HG03520 (cell line): ENCODE data around the gene UBR1.
"Not testable (repeated sequence)": the region's sequence is repeated elsewhere in the genome, so short reads cannot be mapped to it uniquely, and the experiment has no call there.

Source experiments
- ATAC-seq: cut with Tn5 transposase; IDR thresholded peaks from one replicate; pipeline ENCODE4 v1.9.1; 2021; ENCODE audit warnings: mild to moderate bottlenecking, moderate library complexity; ENCODE audit not compliant: unreplicated experiment

UBR1 gene

DNA sequence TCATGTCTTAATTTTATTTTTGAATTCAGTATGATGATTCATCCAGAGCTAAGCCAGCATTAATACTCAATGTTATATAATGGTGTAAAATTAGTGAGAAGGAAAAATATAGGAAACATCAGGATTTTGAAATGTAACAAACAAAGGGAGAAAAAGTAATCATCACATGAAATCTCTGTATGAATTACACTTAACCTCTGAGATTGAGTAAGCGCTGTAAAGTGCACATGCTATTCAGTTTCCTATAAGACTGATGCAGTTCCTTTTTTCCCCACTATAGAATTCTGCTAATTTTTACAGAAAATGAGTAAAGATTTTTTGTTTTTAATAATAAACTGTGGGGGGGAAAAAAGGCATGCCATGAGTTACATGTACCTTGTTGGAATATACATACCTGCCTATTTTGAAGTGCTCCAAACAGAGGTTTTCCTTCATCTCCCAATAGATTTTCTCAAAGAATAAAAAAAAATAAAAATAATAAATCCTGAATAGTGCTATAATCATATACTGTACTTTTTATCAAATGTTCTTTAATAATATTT is 121.3 kb downstream of the UBR1 start:
- no peak for ATAC-seq

DNA sequence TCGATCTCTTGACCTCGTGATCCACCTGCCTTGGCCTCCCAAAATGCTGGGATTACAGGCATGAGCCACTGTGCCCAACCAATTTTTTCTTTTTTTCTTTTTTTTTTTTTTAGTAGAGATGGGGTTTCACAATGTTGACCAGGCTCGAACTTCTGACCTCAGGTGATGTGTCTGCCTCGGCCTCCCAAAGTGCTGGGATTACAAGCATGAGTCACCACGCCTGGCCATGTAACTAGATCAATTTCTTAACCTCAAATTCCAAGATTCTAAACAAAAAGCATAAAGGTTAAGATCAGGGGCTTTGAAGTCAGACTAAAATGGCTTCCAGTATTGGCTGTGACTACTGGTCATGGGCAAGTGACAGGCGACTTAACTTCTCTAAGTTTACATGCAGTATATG is 126.7 kb downstream of the UBR1 start:
- ATAC-seq, result not testable (repeated sequence)

DNA sequence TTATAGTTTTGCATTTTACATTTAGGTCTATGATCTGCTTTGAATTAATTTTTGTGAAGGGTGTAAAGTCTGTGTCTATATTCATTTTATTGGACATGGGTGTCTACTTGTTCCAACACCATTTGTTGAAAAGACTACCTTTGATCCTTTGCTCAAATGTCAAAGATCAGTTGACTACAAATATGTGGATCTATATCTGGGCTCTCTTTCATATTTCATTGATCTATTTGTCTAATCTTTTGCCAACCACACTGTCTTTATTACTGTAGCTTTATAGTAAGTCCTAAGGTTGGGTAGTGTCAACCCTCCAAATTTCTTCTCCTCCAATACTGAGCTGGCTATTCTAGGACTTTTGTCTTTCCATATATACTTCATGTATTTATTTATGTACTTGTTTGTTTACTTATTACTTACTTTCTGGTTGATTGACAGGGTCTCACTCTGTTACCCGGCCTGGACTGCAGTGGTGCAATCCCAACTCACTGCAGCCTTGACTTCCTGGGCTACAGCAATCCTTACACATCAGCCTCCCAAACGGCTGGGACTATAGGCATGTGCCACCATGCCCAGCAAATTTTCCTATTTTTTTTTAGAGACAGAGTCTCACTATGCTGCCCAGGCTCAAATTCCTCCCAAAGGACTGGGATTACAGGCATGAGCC is 131.5 kb downstream of the UBR1 start:
- no peak for ATAC-seq

DNA sequence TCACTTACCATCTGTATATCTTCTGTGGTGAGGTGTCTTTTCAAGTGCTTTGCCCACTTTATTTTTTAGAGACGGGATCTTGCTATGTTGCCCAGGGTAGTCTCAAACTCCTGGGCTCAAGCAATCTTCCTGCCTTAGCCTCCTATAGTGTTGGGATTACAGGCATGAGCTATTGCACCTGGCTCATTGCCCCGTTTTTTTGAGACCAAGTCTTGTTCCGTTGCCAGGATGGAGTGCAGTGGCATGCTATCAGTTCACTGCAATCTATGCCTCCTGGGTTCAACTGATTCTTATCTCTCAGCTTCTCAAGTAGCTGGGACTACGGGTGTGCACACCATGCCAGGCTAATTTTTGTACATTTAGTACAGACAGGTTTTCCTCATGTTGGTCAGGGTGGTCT is 132.7 kb downstream of the UBR1 start:
- no peak for ATAC-seq

DNA sequence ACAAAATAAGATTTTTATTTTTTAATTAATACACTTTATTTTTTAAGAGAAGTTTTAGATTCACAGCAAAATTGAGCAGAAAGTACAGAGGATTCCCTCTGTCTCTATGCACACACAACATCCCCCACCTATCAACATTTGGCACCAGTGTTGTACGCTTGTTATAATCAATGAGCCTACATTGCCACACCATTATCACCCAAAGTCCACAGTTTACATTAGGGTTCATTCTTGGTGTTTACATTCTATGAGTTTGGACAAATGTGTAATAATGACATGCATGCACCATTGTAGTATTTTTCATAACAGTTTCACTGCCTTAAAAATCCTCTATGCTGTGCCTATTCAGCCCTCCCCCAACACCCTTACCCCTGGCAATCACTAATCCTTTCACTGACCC is 134.0 kb downstream of the UBR1 start:
- no peak for ATAC-seq

DNA sequence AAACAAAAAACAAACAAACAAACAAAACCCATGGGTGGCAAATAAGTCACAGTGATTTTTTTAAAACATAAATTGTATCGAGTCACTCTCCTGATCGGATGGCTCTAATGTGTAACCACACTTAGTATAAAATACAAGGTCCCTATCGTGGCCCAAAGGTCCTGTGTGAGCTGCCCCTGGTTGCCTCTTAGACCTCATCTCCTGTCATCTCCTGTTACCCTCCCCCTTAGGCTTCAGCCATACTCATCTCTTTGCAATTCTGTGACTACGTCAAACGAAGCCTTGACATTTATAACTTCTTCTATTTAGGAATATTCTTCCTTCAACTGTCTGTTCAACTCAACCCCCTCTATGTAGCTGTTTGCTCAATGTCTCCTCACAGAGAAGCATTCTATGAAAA is 141.4 kb downstream of the UBR1 start:
- no peak for ATAC-seq

DNA sequence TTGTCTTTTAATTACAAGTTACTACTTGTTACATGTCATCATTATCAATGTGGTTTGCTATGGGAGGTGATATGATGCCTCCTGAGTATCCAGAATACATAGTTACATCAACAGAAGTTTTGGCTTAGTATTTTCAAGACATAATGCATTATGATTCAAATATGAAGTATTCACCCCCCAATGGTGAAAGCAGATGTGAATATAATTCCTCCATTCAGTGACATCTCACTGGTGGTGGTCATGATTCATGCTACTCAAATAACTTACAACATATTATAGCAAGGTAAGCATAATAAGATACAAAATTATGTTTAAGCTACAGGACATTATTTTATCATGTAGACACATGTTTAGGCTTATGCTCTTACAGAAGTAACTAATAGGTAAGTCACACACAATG is 150.3 kb downstream of the UBR1 start:
- ATAC-seq, result no peak

DNA sequence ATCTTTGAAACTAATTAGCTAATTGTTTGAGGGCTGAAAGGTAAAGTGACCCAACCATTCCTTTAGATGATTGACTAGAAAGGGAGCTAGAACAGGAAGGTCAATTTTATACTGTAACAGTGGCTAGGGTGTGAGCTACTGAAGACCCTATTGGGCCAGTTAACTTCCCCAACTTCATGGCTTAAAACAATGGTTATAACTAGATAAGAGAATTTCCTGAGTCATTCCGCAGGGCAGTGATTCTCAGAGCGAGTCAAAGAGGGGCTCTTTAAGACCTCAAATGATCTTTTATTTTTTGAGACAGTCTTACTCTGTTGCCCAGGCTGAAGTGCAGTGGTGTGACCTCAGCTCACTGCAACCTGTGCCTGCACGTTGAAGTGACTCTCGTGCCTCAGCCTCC is 151.5 kb downstream of the UBR1 start:
- ATAC-seq, result no peak

DNA sequence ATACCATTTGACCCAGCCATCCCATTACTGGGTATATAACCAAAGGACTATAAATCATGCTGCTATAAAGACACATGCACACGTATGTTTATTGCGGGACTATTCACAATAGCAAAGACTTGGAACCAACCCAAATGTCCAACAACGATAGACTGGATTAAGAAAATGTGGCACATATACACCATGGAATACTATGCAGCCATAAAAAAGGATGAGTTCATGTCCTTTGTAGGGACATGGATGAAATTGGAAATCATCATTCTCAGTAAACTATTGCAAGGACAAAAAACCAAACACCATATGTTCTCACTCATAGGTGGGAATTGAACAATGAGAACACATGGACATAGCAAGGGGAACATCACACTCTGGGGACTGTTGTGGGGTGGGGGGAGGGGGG is 156.9 kb downstream of the UBR1 start:
- not testable (repeated sequence) for ATAC-seq

DNA sequence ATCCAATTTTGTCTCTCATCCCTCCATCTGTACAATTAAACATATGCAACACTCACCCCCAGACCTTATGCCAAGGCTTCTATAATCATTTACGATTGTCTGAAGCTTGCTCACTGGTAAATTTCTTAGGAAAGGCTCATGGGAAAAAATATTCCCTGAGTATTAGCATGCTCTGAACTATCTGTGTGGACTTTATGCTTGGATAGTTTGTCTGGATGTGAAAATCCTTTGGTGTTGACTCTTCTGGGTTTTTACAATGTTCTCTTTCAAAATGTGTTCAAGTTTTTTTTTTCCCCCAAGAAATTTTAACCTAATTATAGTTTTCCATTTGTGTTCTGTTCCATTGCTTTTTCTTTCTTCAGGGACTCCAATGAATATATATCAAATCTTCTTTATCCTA is 165.3 kb downstream of the UBR1 start:
- ATAC-seq, result no peak

DNA sequence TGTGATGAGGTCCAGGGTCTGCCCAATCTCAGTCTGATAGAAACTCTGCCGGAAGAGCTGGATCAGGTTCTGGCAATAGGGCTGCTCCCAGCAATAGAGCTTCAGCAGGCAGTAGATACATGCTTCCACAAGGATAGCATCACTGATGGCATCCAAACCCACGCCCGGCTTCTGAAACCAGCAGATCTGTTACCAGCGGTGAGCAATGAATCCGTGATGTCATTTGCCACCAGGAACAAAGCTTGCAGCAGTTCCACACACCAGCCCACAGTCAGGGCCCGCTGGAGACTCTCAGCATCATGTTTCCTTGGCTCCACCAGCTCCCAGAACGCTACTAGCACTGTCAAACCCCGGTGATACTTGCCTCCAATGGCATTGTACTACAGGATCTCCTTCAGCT is 166.0 kb downstream of the UBR1 start:
- no peak for ATAC-seq

DNA sequence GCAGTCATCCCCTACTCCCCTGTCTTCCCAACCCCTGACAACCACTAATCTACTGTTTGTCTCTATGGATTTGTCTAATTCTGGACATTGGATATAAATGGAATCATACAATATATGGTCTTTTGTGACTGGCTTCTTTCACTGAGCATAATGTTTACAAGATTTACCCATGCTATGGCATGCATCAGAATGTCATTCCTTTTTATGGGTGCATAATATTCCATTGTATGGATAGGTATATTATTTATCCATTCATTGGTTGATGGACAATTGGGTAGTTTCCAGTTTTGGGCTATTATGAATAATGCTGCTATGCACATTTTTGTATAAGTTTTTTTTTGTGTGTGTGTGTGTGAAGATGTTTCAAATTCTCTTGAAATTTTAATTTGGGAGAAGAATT is 168.7 kb downstream of the UBR1 start:
- no peak for ATAC-seq

DNA sequence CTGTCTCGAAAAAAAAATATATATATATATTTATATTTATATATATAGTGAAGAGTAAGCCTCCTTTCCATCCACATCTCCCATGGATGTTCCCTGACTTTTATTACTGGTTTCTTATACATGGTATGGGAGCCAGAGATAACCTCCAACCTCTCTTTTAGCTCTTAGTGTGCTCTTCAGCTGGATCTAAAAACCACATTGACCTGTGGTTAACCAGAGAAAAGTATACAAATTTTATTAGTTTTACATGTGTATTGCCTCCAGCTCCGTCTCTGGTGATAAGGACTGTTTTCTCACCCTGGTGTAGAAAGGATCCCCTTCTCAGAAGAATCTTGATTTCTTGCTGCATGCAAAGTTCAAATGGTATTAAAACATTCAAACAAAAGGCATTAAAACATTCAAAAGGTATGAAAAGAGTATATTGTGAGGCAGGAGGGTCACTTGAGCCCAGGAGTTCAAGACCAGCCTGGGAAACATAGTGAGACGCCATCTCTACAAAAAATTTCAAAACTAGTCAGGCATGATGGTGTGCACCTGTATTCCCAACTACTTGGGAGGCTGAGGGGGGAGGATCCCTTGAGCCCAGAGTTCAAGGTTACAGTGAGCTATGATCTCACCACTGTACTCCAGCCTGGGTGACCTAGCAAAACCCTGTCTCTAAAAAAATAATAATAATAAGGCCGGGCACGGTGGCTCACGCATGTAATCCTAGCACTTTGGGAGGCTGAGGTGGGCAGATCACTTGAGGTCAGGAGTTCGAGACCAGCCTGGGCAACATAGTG is 171.8 kb downstream of the UBR1 start:
- ATAC-seq, result no peak

DNA sequence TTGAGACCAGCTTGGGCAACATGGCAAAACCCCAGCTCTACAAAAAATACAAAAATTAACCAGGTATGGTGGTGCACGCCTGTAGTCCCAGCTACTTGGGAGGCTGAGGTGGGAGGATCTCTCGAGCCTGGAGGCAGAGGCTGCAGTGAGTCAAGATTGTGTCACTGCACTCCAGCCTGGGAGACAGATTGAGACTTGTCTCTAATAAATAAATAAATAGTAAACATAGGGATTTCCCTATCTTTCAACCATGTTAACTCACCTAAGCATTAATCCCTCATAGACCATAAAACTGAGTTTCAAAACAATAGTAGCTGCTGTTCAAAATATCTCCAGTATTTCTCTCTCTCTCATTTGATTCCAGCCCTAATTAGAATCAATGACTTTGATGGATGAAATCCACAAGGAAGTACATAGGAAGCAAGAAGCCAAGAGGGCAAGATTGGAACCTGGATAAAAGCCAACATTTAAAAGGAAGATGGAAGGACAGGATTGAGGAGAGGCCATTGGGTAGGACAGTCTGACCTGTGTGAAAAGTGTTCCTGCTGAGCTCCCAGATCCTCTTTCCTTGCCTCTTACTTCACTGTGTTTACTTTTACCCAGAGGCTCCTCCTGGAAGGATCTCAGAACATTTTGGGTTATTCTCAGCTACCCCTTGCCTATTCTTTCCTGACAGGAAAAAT is 172.9 kb downstream of the UBR1 start:
- no peak for ATAC-seq

DNA sequence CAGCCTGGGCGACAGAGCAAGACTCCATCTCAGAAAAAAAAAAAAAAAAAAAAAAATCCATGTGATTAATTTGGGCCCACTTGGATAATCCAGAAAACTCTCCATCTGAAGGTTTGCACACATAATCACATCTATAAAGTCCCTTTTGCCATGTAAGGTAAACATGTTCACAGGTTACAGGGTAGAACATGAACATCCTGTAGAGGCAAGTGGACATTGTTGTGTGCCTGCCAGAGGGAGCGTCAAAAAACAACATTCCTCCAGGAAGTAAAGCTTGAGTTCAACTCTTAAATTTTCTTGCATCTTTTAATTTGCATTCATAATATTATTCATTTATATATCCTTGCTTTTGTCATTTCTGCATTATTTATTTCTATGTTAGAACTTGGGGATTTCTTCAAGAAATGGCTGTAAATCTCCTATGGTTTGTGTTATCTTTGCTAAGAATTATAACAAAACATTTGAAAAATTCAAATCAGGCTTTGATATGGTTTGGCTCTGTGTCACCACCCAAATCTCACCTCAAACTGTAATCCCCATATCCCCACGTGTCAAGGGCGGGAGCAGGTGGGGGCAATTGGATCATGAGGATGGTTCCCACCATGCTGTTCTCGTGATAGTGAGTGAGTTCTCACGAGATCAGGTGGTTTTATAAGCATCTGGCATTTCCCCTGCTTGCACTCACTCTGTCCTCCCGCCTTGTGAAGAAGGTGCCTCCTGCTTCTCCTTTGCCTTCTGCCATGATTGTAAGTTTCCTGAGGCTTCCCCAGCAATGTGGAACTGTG is 173.9 kb downstream of the UBR1 start:
- ATAC-seq, result no peak

DNA sequence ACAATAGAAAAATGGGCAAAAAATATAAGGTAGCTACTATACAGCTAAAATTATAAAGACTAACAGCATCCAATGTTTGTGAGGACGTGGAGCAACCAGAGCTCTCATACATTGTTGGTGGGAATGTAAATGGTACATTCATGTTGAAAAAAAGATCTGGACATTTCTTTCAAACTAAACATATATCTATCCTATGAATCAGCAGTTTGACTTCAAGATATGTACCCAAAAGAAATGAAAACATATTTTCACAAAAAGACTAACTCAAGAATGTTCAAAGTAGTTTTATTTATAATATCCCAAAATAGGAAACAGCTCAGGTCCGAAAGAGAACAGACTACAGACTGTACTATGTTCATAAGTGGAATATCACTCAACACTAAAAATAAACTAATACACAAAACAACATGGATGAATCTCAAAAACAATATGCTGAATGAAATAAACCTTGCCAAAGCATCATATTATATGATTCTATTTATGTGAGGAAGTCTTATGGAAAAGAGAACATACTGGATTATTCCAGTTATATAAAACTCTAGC is 176.5 kb downstream of the UBR1 start:
- ATAC-seq, result no peak

DNA sequence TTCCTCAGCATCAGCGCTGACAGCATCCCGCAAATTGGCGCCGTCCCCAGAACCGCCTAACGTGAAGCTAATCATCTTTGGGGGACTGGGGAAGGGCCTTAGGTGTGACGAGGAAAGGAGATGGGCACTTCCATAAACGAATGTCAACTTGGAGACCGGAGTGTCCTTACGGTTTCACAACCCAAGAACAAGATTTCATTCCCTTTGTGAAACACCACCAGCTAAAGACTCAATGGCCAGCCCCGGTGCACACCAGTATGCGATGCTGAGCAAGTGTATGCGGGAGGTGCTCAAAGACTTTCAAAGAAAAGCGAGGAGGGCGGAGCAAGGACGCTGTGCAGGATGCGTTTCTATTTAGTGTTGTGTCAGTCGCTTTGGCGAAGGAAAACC is 184.5 kb downstream of the UBR1 start:
- no peak for ATAC-seq

DNA sequence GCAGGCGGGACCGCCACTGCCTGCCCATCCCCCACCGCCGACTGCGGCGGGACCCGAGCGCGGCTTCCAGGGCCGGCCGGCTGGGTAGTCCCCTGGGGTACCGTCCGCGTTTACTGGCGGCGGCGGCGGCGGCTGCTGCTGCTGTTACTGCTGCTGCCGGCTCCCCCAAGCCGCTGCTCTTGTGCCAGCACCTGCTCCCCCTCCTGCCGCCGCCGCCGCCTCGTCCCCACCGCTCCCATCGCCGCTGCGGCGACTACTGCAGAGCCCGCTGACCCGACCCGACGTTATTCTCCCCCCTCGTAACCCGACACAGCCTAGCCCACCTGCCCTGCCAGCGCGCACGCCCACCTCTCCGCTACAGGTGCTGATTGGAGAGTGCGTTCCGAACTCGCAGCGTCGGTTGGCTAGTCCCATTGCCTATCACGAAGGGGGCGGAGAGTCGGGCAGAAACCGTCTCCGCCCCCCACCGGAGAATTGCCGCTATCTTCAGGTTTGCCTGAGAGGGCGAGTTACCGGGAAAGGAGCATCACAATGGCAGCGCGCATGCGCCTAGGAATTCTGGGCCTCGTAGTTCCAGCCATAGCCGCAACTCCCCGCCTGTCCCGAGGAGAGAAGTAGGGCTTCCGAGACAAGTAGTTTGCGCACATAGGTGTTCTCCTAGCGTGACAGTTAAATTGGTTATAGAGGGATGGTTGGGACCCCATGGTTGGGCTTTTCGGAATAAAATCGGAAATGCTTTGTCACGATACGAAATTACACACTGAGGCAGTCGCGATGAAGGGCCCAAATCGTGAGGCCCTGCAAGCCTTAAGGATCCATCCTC is 185.1 kb downstream of the UBR1 start, which contains the start of gene TTBK2:
TTBK2 (minus strand) TSS at position 260 of the 823 bp plus-strand sequence. CDS start 42,161 bp downstream, outside the sequence.
- peak; percentile 91 for ATAC-seq

DNA sequence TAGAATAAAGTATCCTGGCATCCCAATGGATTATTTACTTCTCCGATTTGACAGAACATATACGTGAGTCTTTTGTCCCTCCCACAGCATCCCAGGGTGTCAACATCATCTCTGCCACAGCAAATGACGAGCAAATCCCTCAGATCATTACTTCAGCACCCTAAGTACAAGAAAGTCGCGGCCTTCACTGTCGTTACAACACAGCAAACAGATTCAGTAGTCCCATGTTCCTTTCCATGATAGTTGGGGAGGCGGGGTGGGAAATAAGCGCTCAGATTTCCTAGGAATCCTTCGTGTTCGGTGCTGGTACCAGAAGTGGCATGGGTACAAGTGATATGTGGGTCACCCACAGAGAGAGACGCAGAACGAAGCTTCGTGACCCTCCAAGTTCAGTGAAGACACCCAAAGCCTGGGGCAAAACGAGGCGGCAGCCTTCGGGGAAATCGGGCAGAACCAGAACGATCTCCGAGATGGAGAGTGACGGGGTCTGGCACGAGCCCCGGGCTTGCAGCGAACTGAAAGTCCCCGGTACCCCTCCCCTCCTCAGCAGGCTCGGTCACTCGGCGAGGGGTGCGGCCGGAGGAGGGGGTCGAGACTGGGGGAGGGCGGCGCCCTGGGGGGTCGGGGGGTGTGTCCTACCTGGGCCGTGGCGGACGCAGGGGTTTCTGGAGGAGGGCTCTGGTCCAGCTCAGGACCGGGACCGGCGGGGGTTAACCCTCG is 185.9 kb downstream of the UBR1 start:
- no peak for ATAC-seq
